ENCODE data around the gene NADK. TPM values are rescaled to one million over a fixed set of nuclear protein-coding genes. Genes with fewer than 3 reads are reported as not detected.

Gene NADK
- total and polyA plus RNA-seq, 2 of the 13 experiments (the other 11 are each of a cell fraction or from before 2014, with no cell fraction given) = 56.6 to 60.1 TPM

- peak; percentile 32 for TF ChIP-seq ZNF883 (CRISPR knock-in tag; IDR thresholded peaks at IDR 0.05; ENCODE audit: not compliant biosample characterization)
- 0 out of 2 replicates have a peak, but pooled peaks have one; percentile 14 for TF ChIP-seq ZXDC (CRISPR knock-in tag; IDR thresholded peaks at IDR 0.05)
- TF ChIP-seq SOX13 (IDR thresholded peaks at IDR 0.05) = no peak
- TF ChIP-seq SOX13 (CRISPR knock-in tag; conservative IDR thresholded peaks at IDR 0.05 in 1 of 2, IDR thresholded peaks at IDR 0.05 in 1 of 2) = no peak
- TF ChIP-seq CSRNP2 (CRISPR knock-in tag; conservative IDR thresholded peaks at IDR 0.05; ENCODE audit: low read depth) = peak; percentile 24; the same call in 1 of the 2 replicates
- peak; percentile 8; the same call in 1 of the 2 replicates for TF ChIP-seq SAP130 (CRISPR knock-in tag; IDR thresholded peaks at IDR 0.05; ENCODE audit: low read depth)
- 0 out of 2 replicates have a peak, but pooled peaks have one; percentile 10 for TF ChIP-seq MTERF4 (CRISPR knock-in tag; IDR thresholded peaks at IDR 0.05)
- 0 out of 2 replicates have a peak, but pooled peaks have one; percentile 1 for TF ChIP-seq MED13 (CRISPR knock-in tag; IDR thresholded peaks at IDR 0.05)
- TF ChIP-seq ZSCAN31 (CRISPR knock-in tag; IDR thresholded peaks at IDR 0.05; ENCODE audit: low read depth) = peak; percentile 89
- TF ChIP-seq NONO (IDR thresholded peaks at IDR 0.05) = no peak
- TF ChIP-seq NONO (CRISPR knock-in tag; conservative IDR thresholded peaks at IDR 0.05) = 0 out of 2 replicates have a peak, but pooled peaks have one; percentile 9
- TF ChIP-seq ZNF563 (CRISPR knock-in tag; IDR thresholded peaks at IDR 0.05) = peak; percentile 0; the same call in 1 of the 2 replicates
- TF ChIP-seq ZNF276 (CRISPR knock-in tag; IDR thresholded peaks at IDR 0.05; ENCODE audit: low read depth) = 0 out of 2 replicates have a peak, but pooled peaks have one; percentile 14
- TF ChIP-seq YY1 (IDR thresholded peaks at IDR 0.05; ENCODE audit: insufficient read depth, insufficient replicate concordance, low read depth, low read length) = peak; percentile 78
- TF ChIP-seq ZNF543 (CRISPR knock-in tag; IDR thresholded peaks at IDR 0.05) = peak; percentile 58; the same call in 1 of the 2 replicates
- TF ChIP-seq ZNF274 (CRISPR knock-in tag; IDR thresholded peaks at IDR 0.05) = no peak
- peak; percentile 67 for TF ChIP-seq PHF8 (CRISPR knock-in tag; IDR thresholded peaks at IDR 0.05)
- 0 out of 2 replicates have a peak, but pooled peaks have one; percentile 52 for TF ChIP-seq BCL3 (CRISPR knock-in tag; IDR thresholded peaks at IDR 0.05)
Observed at GRCh38 chr1:1777950-1778662, at the start of gene NADK (continued).

Data from HepG2 (cell line).